ENCODE data around the gene LYZL1.

DNA sequence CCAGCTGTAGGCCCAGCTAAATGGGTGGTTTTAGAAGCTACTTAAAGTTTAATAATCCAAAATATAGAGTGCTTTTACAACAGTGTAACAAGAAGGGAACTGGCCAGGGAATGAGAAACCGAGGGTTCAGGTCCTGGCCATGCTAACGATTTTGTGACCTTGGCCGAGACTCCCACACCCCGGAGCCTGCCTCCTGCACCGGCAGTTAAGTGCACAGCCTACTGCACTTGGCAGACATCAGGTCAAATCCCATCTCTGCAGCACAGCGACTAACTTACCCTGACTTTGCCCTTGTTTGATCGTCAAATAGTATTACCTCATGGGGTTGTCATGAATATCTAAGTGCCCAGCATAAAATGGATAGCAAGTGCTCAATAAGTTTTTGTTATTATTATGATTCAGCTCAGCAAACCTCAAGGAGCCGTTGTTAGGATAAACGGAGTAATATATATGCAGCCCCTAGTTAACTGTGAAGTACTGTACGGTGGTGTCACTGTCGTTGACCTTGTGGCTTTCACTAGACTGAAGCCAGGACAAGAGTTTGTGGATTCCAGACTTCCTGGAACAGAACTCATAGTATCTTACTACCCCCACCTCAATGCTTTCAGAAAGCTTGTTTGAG is 35.5 kb downstream of the LYZL1 start:
- TF ChIP-seq EZH2 (IDR thresholded peaks at IDR 0.05; ENCODE audit: insufficient read depth, poor library complexity, severe bottlenecking) (no peak), EZH2phosphoT487 (IDR thresholded peaks at IDR 0.05; ENCODE audit: insufficient read depth, low read depth) (no peak)
